A673 (cell line): ENCODE data around the gene ZNF816.

Experiments
- EZH2 ChIP-seq: fragments of 200-600 bp; sonication (generic); IDR thresholded peaks from 2 replicates; pipeline ENCODE4 v1.6.1; 2017; ENCODE audit warnings: borderline replicate concordance, low read depth, mild to moderate bottlenecking, mixed read lengths, antibody characterized with exemption, low read length; ENCODE audit not compliant: poor library complexity, severe bottlenecking
- TF ChIP-seq, protein P1 (sequence below): fragments of 300-800, 200-600 bp; sonication (generic); conservative IDR thresholded peaks from 2 replicates; pipeline ENCODE4 v1.5.1; 2017; ENCODE audit warnings: low read depth, mild to moderate bottlenecking, antibody characterized with exemption, low read length, moderate library complexity, mixed read lengths

DNA sequence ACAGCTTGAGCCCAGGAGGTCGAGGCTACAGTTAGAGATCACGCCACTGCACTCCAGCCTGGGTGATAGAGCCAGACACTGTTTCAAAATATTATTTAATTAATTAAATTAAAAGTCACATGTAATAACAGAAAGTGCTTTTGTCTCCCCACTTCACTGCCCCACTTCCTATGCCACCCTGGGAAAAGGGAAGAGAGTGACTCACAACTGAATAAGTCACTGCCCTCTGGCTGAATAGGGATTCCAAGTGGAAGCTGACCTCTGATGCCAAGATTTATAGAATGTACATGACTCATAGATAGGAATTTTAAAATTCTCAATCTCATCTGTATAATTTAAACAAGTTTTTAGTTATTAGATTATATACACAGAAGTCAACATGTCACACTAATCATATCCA is 28.8 kb upstream of the ZNF816 start:
- TF ChIP-seq, protein P1, sequence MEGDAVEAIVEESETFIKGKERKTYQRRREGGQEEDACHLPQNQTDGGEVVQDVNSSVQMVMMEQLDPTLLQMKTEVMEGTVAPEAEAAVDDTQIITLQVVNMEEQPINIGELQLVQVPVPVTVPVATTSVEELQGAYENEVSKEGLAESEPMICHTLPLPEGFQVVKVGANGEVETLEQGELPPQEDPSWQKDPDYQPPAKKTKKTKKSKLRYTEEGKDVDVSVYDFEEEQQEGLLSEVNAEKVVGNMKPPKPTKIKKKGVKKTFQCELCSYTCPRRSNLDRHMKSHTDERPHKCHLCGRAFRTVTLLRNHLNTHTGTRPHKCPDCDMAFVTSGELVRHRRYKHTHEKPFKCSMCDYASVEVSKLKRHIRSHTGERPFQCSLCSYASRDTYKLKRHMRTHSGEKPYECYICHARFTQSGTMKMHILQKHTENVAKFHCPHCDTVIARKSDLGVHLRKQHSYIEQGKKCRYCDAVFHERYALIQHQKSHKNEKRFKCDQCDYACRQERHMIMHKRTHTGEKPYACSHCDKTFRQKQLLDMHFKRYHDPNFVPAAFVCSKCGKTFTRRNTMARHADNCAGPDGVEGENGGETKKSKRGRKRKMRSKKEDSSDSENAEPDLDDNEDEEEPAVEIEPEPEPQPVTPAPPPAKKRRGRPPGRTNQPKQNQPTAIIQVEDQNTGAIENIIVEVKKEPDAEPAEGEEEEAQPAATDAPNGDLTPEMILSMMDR = no peak
- TF ChIP-seq EZH2 = no peak
